Measurements from ENCODE around the gene THRB.
"Not testable (repeated sequence)": the region's sequence is repeated elsewhere in the genome, so short reads cannot be mapped to it uniquely, and the experiment has no call there.

THRB gene

DNA sequence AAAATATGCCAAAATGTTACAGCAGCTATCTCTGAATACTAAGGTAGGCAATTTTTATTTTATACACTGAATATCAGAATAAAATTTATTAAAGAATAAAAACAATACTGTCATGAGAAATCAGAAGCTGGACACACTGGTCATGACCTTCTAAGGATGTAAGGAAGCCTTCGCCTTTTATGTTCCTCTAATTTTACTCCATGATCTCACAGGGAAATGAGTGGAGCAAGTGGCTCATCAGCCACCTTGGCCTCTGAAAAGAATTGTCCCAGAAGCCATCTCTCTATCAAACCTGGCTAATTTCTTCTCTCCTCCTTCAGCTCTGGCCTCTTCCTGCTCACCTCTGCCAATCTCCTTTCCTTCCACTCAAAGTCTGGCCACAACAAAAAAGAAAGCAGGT, 48.6 kb downstream of the THRB start:
- DNase-seq (ENCODE audit: low spot score): no peak

DNA sequence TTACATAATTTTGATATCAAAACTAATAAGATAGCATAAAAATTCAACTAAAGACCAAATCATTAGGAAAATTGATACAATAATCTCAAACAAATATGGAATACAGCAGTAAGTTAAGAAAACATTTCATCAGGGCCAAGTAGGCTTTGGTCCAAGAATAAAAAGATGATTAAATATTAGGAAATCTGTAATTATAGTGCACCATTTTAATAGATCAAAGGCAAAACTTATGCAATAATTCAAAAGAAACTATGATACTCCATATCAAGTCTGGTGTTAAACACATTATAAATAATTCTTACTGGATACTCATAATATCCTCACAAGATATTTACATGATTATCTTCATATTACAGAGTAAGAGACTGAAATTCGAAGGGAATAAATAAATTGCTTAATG, 51.2 kb downstream of the THRB start:
- DNase-seq (ENCODE audit: low spot score): no peak

- no peak for DNase-seq (ENCODE audit: low spot score)
Observed at GRCh38 chr3:24440760-24441464, 53.7 kb downstream of the THRB start.

- DNase-seq (ENCODE audit: low spot score): no peak
Observed at GRCh38 chr3:24439021-24439420, 55.6 kb downstream of the THRB start.

- no peak for DNase-seq (ENCODE audit: low spot score)
Observed at GRCh38 chr3:24437326-24437725, 57.3 kb downstream of the THRB start.

GRCh38 chr3:24435584-24435983, 59.1 kb downstream of the THRB start:
- DNase-seq (ENCODE audit: low spot score): no peak

- DNase-seq (ENCODE audit: low spot score): no peak
Observed at GRCh38 chr3:24434651-24435050, 60.0 kb downstream of the THRB start.

DNA sequence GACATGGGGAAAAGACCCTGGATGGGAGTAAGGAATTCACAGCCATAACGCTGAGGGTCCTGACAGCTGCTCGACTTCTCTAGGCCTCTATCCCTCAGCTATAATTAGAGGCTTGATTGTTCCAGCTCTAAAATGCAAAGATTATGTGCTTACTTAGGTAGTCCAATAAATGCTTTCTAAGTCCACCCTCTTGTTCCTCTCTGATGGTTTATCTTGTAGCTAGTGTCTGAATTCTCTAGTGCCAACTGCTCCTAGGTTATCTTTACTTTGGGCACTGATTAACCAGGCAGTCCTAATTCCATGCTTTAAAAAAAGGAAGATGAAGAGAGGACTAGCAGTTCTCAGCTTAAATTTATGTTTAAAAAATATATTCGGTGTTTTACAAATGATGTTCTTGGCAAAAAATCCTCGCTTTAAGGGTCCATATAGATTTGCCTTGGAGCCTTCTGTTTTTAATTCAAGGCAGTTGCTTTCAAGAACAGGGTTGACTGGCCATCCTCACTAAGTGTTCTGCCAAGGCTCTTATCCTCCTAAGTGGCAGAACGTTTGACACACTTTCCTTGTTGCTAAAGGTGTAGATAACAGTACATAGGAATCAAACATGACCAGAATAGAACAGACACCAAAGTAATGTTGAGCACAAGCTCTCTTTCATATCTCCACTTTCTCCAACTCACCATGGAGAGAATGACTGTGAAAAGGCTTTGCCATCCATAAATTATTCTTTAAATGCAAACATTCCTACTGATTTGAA, 60.6 kb downstream of the THRB start:
- no peak for DNase-seq (ENCODE audit: low spot score)

DNA sequence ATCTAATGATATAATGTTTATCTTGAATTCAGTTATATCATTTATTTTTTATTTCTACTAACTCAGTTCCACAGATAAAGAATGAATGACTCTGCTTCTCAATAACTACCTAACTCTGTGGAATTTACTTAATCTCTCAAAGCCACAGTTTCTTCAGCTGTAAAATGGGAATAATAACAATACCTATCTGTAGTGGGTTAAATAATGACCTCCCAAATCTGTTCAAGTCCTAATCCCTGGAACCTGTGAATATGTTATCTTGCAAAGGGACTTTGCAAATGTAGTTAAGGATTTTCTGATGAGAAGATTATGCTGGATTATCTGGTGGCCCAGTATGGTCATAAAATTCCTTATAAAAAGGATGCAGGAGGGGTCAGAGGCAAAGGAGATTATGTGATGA, 61.7 kb downstream of the THRB start:
- DNase-seq (ENCODE audit: low spot score): no peak

DNA sequence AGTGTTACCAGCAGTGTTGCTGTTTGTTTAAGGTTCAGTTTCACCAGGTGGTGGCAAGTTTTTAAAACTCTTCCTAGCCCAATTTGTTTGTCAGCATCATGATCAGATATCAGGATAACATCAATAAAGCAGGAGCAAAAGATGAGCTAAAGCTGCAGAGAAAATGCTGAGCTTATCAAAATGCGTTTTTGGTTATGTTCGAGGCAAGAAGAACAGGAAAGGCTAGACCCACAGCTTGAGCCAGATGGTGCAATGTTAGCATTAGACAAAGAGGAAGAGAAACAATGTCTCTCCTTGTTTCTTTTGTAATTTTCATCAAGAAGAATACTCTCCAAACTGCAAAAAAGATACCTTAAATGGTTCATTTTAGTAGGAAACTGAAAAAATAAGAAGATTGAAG, 66.2 kb downstream of the THRB start:
- DNase-seq (ENCODE audit: low spot score): no peak

DNA sequence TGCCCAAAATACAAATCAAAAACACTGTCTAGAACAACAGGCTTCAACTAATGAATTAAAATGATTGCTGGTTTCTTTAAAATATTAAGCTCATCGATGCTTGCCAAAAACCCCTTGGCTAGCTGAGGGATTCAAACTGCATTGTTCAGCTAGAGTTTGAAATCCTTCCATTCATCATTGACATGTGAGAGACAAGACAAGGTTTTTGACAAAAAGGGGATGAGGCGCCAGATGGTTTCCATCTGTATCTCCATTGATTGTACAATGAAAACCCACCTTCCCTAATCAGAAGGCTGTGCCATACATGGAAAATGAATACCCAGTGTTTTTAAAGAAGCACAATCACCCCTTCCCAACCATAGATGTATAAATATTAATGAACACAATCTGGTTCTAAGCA, 67.8 kb downstream of the THRB start:
- no peak for DNase-seq (ENCODE audit: low spot score)

DNA sequence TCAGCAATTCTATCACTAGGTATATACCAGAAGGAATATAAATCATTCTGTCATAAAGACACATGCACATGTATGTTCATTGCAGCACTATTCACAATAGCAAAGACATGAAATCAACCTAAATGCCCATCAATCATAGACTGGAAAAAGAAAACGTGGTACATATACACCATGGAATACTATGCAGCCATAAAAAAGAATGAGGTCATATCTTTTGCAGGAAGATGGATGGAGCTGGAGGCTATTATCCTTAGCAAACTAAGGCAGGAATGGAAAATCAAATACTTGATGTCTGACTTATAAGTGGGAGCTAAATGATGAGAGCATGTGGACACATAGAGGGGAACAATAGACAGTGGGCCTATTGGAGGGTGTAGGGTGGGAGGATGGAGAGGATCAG, 73.8 kb downstream of the THRB start:
- DNase-seq (ENCODE audit: low spot score): not testable (repeated sequence)

GRCh38 chr3:24420224-24420623, 74.4 kb downstream of the THRB start:
- DNase-seq (ENCODE audit: low spot score): no peak

- no peak for DNase-seq (ENCODE audit: low spot score)
Observed at GRCh38 chr3:24419067-24419791, 75.4 kb downstream of the THRB start.

DNA sequence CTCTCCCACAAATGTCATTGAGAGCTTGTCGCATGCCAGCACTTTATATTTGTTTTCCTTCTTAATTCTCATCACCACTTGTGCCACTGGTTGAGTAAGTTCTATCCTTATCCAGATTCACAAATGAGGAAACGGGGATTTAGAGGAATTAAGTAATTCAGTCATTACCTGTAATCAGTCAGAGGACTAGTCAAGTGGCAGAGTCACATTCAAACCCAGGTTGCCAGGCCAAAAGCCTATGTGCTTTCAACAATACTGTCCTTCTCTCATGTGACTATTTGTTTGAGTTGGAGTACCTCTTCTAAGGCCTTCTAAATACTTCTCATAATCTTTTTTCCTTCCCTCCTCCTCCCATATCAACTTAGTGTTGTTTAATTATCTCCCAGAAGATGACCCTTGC, 76.9 kb downstream of the THRB start:
- DNase-seq (ENCODE audit: low spot score): no peak

GRCh38 chr3:24416224-24416623, 78.4 kb downstream of the THRB start:
- DNase-seq (ENCODE audit: low spot score): no peak

- no peak for DNase-seq (ENCODE audit: low spot score)
Observed at GRCh38 chr3:24415824-24416223, 78.8 kb downstream of the THRB start.

DNA sequence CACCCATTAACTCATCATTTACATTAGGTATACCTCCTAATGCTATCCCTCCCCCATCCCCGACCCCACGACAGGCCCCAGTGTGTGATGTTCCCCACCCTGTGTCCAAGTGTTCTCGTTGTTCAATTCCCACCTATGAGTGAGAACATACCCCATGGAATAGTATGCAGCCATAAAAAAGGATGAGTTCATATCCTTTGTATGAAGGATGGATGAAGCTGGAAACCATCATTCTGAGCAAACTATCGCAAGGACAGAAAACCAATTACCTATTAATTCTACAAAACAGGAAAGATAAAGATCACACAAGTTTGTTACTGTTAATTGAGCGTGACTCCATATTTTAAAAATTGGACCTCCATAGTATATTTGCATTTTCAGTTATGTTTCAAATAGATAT, 81.0 kb downstream of the THRB start:
- not testable (repeated sequence) for DNase-seq (ENCODE audit: low spot score)

DNA sequence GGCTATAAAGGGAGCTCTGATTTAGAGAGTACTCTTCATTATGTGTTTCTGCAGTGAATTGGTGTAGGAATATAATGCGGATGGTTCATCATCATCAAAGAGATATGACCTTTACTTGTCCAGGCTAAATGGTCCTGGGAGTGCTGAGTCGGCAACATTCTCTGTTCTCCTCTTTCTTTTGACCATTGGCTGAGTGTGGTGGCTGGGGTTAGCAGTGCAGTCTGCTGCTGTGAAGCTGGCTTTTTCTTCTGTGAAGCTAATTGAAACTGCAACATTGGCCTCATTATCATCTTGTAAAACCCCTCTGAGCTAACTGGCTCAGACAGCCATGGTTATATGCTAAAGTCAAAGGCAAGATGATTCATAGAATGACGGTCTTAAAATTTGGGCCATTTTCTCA, 83.8 kb downstream of the THRB start:
- DNase-seq (ENCODE audit: low spot score): no peak

DNA sequence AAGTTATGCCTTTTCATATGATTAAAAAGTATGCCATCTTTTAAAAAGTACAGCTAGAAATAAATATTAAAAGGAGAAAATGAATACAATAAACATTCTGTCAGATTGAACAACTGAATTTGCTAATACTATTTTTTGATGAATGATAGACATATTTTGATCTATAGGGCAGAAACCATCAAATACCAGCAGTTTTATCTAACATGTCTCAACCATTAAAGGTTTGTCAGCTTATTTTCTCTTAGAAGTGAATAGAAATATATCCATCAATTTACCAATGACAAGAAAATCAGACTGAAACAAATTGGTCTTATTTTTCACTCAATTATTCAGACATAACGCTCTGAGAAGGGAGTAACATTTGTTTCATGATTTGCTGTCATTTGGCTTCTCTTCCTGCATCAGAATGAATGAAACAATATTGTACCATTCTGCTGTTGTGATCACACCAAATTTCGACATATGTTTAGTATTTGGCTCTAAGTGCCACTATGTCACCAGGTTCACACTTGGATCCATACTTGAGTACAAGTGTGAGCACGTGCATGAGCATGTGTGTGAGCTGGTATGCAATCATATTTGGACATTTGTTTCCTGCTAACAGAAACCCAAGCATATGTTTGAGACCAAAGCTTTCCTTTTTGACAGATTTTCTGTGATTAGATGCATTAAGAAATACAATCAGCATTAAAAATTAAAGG, 86.5 kb downstream of the THRB start:
- no peak for DNase-seq (ENCODE audit: low spot score)

DNA sequence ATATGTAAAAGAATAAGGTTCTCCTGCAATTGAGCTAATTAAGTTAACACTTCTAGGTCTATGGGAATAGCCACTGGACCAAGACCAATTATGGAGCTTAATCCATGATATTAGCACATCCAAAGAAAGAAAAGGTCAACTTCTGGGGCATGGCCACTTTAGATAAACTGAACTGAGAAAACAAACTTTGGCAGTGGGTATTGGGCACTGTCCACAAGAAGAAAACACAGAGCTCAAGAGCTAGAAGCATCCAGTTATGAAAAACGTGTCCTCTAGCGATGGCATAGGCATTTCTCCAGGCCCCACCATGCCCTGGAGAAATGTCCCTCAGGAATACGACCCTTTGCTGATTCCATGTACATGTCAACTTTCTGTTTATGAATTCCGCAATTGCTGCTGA, 87.8 kb downstream of the THRB start:
- DNase-seq (ENCODE audit: low spot score): no peak

DNA sequence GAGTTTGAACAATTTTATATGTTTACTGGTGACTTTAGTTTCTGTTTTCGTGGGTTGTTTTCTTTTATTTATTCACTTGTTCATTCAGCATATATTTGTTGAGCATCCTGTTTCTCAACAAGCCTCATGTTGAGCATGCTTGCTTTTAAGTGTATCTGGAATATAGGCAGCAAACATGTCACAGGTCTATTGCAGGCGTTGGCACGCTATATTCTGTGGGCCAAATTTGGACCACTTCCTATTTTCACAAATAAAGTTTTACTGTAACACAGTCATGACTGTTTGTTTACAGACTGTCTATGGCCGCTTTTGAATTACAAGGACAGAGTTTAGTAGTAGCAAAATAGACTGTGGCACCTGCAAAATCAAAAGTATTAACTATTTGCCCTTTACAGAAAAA, 89.6 kb downstream of the THRB start:
- no peak for DNase-seq (ENCODE audit: low spot score)

GRCh38 chr3:24401811-24402185, 92.9 kb downstream of the THRB start:
- no peak for DNase-seq (ENCODE audit: low spot score)
